Measurements from ENCODE around the gene APP.

GRCh38 chr21:26169611-26170470 lies 729 bp downstream of the APP start:
- TF ChIP-seq POLR2A (IDR thresholded peaks at IDR 0.05) (peak; percentile 21), CTCF (IDR thresholded peaks at IDR 0.05) (no peak), POLR2AphosphoS5 (IDR thresholded peaks at IDR 0.05) (no peak)
